Measurements from ENCODE around the gene NUDC. TPM values are rescaled to one million over a fixed set of nuclear protein-coding genes. Genes with fewer than 3 reads are reported as not detected.

Gene NUDC
- total RNA-seq, 6 experiments from 2014 or later = 69.1 to 92.6 (median 87.6) TPM

DNA sequence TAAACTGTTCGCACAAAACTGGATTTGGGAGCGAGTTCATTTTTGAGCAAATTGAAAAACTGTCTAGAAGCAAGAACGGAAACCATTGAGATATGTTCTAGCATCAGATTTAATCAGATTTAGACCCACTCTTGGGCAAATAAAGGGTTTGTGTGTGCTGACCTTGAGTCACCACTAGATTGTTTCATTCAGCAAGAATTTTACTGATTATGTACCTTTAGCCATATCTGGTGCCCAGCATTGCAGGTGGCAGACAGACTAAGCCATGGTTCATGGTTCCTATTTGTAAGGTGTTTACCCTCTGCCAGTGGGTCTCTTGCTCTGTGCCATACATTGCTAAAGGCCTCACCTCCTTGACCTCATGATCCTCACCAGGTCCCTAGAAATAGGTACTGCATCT is 1.4 kb downstream of the NUDC start:
- Mint-ChIP-seq H3K4me1 (ENCODE audit: low read depth) (peaks cover 41% of the 10 kb centered on the region), H3K27ac (peak overlapping the region; percentile 97), H3K36me3 (ENCODE audit: low read depth) (peaks cover 36% of the 10 kb centered on the region), H3K4me3 (peak overlapping the region; percentile 97), H3K27me3 (ENCODE audit: insufficient read depth) (peaks cover 9% of the 10 kb centered on the region), H3K9me3 (no peaks in the 10 kb centered on the region)
- TF ChIP-seq, protein P1, sequence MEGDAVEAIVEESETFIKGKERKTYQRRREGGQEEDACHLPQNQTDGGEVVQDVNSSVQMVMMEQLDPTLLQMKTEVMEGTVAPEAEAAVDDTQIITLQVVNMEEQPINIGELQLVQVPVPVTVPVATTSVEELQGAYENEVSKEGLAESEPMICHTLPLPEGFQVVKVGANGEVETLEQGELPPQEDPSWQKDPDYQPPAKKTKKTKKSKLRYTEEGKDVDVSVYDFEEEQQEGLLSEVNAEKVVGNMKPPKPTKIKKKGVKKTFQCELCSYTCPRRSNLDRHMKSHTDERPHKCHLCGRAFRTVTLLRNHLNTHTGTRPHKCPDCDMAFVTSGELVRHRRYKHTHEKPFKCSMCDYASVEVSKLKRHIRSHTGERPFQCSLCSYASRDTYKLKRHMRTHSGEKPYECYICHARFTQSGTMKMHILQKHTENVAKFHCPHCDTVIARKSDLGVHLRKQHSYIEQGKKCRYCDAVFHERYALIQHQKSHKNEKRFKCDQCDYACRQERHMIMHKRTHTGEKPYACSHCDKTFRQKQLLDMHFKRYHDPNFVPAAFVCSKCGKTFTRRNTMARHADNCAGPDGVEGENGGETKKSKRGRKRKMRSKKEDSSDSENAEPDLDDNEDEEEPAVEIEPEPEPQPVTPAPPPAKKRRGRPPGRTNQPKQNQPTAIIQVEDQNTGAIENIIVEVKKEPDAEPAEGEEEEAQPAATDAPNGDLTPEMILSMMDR (IDR thresholded peaks at IDR 0.05) = no peak
- DNase-seq = no peak

- TF ChIP-seq, protein P1 (IDR thresholded peaks at IDR 0.05) = no peak
- H3K27me3 Mint-ChIP-seq (ENCODE audit: insufficient read depth) = peaks cover 9% of the 10 kb centered on the region
- no peaks in the 10 kb centered on the region for H3K9me3 Mint-ChIP-seq
- peak overlapping the region; percentile 97 for H3K27ac Mint-ChIP-seq
- peaks cover 44% of the 10 kb centered on the region for H3K36me3 Mint-ChIP-seq (ENCODE audit: low read depth)
- DNase-seq = peak; percentile 28
- H3K4me3 Mint-ChIP-seq = peak overlapping the region; percentile 97
- peaks cover 41% of the 10 kb centered on the region for H3K4me1 Mint-ChIP-seq (ENCODE audit: low read depth)
These were observed 2.2 kb downstream of the NUDC start for GRCh38 chr1:26923711-26924110.

- Mint-ChIP-seq H3K27me3 (ENCODE audit: insufficient read depth) (no peaks in the 10 kb centered on the region), H3K4me3 (no peak overlapping the region), H3K27ac (no peak overlapping the region), H3K9me3 (no peaks in the 10 kb centered on the region), H3K36me3 (ENCODE audit: low read depth) (peaks cover 30% of the 10 kb centered on the region; the same call in 1 of the 2 replicates), H3K4me1 (ENCODE audit: low read depth) (no peaks in the 10 kb centered on the region)
- TF ChIP-seq, protein P1 (IDR thresholded peaks at IDR 0.05) = no peak
- DNase-seq = no peak
These were observed 11.0 kb downstream of the NUDC start for GRCh38 chr1:26932531-26932930.

- TF ChIP-seq, protein P1 (IDR thresholded peaks at IDR 0.05) = no peak
- Mint-ChIP-seq H3K4me1 (ENCODE audit: low read depth) (peaks cover 14% of the 10 kb centered on the region), H3K4me3 (no peak overlapping the region), H3K9me3 (no peaks in the 10 kb centered on the region), H3K27me3 (ENCODE audit: insufficient read depth) (no peaks in the 10 kb centered on the region), H3K36me3 (ENCODE audit: low read depth) (peaks cover 23% of the 10 kb centered on the region; the same call in 1 of the 2 replicates), H3K27ac (no peak overlapping the region)
- no peak for DNase-seq
These were observed 15.3 kb downstream of the NUDC start for GRCh38 chr1:26936823-26937222.

DNA sequence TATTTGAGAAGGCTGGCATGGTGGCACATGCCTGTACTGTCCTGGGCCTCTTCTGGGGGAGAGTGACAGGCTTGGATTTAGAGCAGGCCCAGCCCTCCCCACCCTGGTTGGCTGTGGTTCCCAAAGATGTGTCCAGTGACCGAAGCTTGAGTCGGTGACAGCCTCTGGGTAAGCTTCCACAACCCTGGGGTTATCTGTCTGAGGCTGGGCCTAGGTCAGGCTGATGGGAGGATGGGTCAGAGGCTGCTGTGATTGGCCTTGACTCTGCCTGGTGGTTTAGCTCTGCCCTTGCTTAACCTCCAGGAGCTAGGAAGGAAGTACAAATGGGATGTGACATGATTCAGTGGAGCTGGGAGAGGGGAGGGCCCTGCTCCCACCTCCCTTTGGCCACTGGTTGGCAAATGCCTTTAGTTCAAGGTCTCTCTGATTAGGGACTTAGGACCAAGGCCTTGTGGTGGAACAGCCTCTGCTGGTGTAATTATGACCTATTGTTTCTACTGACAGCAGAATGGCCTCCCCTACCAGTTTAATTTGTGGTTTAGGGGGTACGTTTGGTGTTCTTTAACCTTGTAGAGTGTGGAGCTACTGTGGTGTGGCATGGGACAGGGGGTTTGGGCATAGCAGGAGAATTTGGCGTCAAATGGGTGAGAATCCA is 16.6 kb downstream of the NUDC start:
- no peaks in the 10 kb centered on the region for H3K9me3 Mint-ChIP-seq
- no peak overlapping the region for H3K27ac Mint-ChIP-seq
- no peaks in the 10 kb centered on the region; the same call in 1 of the 2 replicates for H3K27me3 Mint-ChIP-seq (ENCODE audit: insufficient read depth)
- TF ChIP-seq, protein P1 (IDR thresholded peaks at IDR 0.05) = no peak
- peaks cover 30% of the 10 kb centered on the region for H3K36me3 Mint-ChIP-seq (ENCODE audit: low read depth)
- no peak overlapping the region for H3K4me3 Mint-ChIP-seq
- DNase-seq = no peak
- peaks cover 14% of the 10 kb centered on the region for H3K4me1 Mint-ChIP-seq (ENCODE audit: low read depth)

All from HFFc6 (cell line).